ENCODE data around the gene PDE4D.

GRCh38 chr5:59253625-59254024 lies 639.9 kb downstream of the PDE4D start:
- TF ChIP-seq POLR2A (IDR thresholded peaks at IDR 0.05): no peak
- TF ChIP-seq, protein P1, sequence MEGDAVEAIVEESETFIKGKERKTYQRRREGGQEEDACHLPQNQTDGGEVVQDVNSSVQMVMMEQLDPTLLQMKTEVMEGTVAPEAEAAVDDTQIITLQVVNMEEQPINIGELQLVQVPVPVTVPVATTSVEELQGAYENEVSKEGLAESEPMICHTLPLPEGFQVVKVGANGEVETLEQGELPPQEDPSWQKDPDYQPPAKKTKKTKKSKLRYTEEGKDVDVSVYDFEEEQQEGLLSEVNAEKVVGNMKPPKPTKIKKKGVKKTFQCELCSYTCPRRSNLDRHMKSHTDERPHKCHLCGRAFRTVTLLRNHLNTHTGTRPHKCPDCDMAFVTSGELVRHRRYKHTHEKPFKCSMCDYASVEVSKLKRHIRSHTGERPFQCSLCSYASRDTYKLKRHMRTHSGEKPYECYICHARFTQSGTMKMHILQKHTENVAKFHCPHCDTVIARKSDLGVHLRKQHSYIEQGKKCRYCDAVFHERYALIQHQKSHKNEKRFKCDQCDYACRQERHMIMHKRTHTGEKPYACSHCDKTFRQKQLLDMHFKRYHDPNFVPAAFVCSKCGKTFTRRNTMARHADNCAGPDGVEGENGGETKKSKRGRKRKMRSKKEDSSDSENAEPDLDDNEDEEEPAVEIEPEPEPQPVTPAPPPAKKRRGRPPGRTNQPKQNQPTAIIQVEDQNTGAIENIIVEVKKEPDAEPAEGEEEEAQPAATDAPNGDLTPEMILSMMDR (IDR thresholded peaks at IDR 0.05): no peak
